Adrenal gland (tissue), 12 donors: ENCODE measurements around the gene NMRAL1. TPM values are rescaled to one million over a fixed set of nuclear protein-coding genes. Genes with fewer than 3 reads are reported as not detected.

ENCODE experiments used
- DNase-seq, 7 donors: peaks; one replicate each; pipeline ENCODE4 v3.0.0-alpha.2; 2019 to 2020
- H3K27ac ChIP-seq, 5 donors: fragments of 200-600 bp; sonication (generic) in 4 of 5; 1 replicate in 3 of 5; 2 replicates in 2 of 5; pipeline versions ENCODE4 v1.5.1 to v1.8.0; 2016 to 2020; ENCODE audit warnings: mild to moderate bottlenecking in 1 of 5
- H3K27me3 ChIP-seq: fragments of 200-600 bp; 2 replicates; pipeline ENCODE4 v1.8.0; 2021
- H3K36me3 ChIP-seq, 2 donors: fragments of 200-600 bp; replicated peaks in 1 of 2; 1 replicate in 1 of 2; 2 replicates in 1 of 2; pipeline versions ENCODE4 v1.5.1 to v1.8.0; 2018 to 2022
- H3K4me1 ChIP-seq, 2 donors: fragments of 200-600 bp; replicated peaks in 1 of 2; 1 replicate in 1 of 2; 2 replicates in 1 of 2; pipeline versions ENCODE4 v1.5.1 to v1.8.0; 2018 to 2021
- H3K4me3 ChIP-seq, 4 donors: fragments of 200-600 bp; sonication (generic) in 3 of 4; one replicate each; pipeline ENCODE4 v1.5.1; 2016 to 2018
- H3K9me3 ChIP-seq, 3 donors: fragments of 200-600 bp; sonication (generic) in 1 of 3; replicated peaks in 1 of 3; 1 replicate in 2 of 3; 2 replicates in 1 of 3; pipeline versions ENCODE4 v1.5.1 to v1.8.0; 2016 to 2021
- POLR2A ChIP-seq, 2 donors: fragments of 450-650 bp; IDR thresholded peaks; one replicate each; pipeline ENCODE4 v1.6.1; 2017; ENCODE audit warnings: antibody characterized with exemption in 2 of 2, mild to moderate bottlenecking in 2 of 2, moderate library complexity in 1 of 2
- WGBS, 4 donors: extraction: QIAGEN DNeasy Blood & Tissue Kit in 2 of 4; methylation state at CpG; one replicate each; pipeline versions ENCODE4 v1.1.5 to v1.1.7; 2013 to 2017; 5-methylcytosine and 5-hydroxymethylcytosine counted together
- intact Hi-C, 2 donors: fragments of 100-400 bp; cut with DNase I; formaldehyde crosslinking; loops; one replicate each; pipeline versions ENCODE4 v1.14.1 to v1.15.0; 2022 to 2023
- polyA plus RNA-seq, 3 donors: library from polyadenylated mRNA; stranded (reverse); fragments of 200-250 nt in 2 of 3; fragments of 350-450 nt in 1 of 3; fragmentation: Illumina TruSeq in 1 of 3; extraction: RNeasy Lipid Tissue Mini Kit (QIAGEN cat#74804) in 1 of 3; gene quantifications; one replicate each; pipeline ENCODE4 v1.2.3, GENCODE V29; 2013 to 2014
- total RNA-seq, 9 donors: library from RNA; depleted of rRNA in 4 of 9; stranded (reverse); fragments of >200 nt in 4 of 9; fragments of 120-200 nt in 1 of 9; fragmentation: NEBNext Ultra II Directional in 1 of 9; extraction: Animal tissue kit (Norgen Biotek cat#: 25700) in 1 of 9; gene quantifications; one replicate each; pipeline versions ENCODE4 v1.1.0 to v1.2.4, GENCODE V29; 2013 to 2023
- TF ChIP-seq, protein P1 (sequence below), 6 experiments: fragments of 450-650 bp in 4 of 6; fragments of 200-600 bp in 2 of 6; sonication (generic) in 1 of 6; IDR thresholded peaks; 1 replicate in 5 of 6; 2 replicates in 1 of 6; pipeline versions ENCODE4 v1.5.1 to v1.8.0; 2016 to 2021; ENCODE audit warnings: antibody characterized with exemption in 6 of 6, mild to moderate bottlenecking in 2 of 6, moderate library complexity in 1 of 6
- donor health status: healthy with polysubstance abuse.
- donor health status: Bipolar disorder and iron deficiency.
- donor health status: DM: yes; HTN: yes; CAD: no.
- donor health status: DM: no; HTN: no; CAD: no.
- donor health status: DM: no; HTN: no; CAD: no.
- donor health status: DM: yes; HTN: yes; CAD: no.

The NMRAL1 gene
- total and polyA plus RNA-seq, 12 donors: 35.0 to 139 (median 79.7) TPM

DNA sequence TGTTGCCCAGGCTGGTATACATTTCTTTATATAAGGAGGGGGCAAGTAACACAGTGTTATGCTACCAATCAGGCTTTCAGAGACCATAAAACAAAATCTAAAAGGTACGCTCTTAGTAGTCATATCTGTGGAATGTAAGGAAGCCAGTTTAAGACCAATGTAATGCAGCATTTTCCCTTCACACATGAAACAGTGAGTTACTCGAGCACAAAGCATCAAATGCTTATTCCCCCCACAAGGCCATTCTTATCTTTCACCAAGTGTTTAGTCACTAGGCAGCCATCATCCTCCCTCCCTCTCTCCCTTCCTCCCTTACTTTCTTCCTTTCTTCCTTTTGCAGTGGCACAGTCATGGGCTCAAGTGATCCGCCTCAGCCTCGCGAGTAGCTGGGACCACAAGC, 14.6 kb upstream of the NMRAL1 start:
- H3K4me3 ChIP-seq: no peak overlapping the region
- whole genome bisulfite sequencing, 4 donors: 50 to 57% (median 53%) methylated on average over 5 of the region's 5 CpGs
- peak in 1 of 2 donors; percentile 21 for TF ChIP-seq POLR2A (IDR thresholded peaks at IDR 0.05)
- TF ChIP-seq, protein P1, sequence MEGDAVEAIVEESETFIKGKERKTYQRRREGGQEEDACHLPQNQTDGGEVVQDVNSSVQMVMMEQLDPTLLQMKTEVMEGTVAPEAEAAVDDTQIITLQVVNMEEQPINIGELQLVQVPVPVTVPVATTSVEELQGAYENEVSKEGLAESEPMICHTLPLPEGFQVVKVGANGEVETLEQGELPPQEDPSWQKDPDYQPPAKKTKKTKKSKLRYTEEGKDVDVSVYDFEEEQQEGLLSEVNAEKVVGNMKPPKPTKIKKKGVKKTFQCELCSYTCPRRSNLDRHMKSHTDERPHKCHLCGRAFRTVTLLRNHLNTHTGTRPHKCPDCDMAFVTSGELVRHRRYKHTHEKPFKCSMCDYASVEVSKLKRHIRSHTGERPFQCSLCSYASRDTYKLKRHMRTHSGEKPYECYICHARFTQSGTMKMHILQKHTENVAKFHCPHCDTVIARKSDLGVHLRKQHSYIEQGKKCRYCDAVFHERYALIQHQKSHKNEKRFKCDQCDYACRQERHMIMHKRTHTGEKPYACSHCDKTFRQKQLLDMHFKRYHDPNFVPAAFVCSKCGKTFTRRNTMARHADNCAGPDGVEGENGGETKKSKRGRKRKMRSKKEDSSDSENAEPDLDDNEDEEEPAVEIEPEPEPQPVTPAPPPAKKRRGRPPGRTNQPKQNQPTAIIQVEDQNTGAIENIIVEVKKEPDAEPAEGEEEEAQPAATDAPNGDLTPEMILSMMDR (IDR thresholded peaks at IDR 0.05): no peak
- intact Hi-C loops: no loop called here
- H3K9me3 ChIP-seq: no peaks in the 10 kb centered on the region
- H3K36me3 ChIP-seq: peaks cover 0 to 20% of the 10 kb centered on the region in 2 donors
- peak overlapping the region in 4 of 5 donors; percentile 35 to 82 (median 62) for H3K27ac ChIP-seq
- peaks cover 7 to 35% of the 10 kb centered on the region in 2 donors for H3K4me1 ChIP-seq
- H3K27me3 ChIP-seq: no peaks in the 10 kb centered on the region
- DNase-seq: peak in 2 of 7 donors; percentile 40 to 41

GRCh38 chr16:4488499-4488967, 14.1 kb upstream of the NMRAL1 start:
- H3K9me3 ChIP-seq: no peaks in the 10 kb centered on the region
- DNase-seq: no peak
- peaks cover 0 to 21% of the 10 kb centered on the region in 2 donors for H3K36me3 ChIP-seq
- peak overlapping the region in 4 of 5 donors; percentile 35 to 82 (median 62) for H3K27ac ChIP-seq
- TF ChIP-seq, protein P1 (IDR thresholded peaks at IDR 0.05): no peak
- no peak for TF ChIP-seq POLR2A (IDR thresholded peaks at IDR 0.05)
- peaks cover 7 to 35% of the 10 kb centered on the region in 2 donors for H3K4me1 ChIP-seq
- no peaks in the 10 kb centered on the region for H3K27me3 ChIP-seq
- intact Hi-C loops: no loop called here
- 35 to 50% (median 43%) methylated on average over 1 of the region's 1 CpG for WGBS, 4 donors
- H3K4me3 ChIP-seq: no peak overlapping the region

GRCh38 chr16:4487955-4488498, 13.6 kb upstream of the NMRAL1 start:
- 64 to 79% (median 73%) methylated on average over 5 of the region's 5 CpGs for WGBS, 4 donors
- no peak for TF ChIP-seq POLR2A (IDR thresholded peaks at IDR 0.05)
- TF ChIP-seq, protein P1 (IDR thresholded peaks at IDR 0.05): no peak
- Histone ChIP-seq H3K9me3 (no peaks in the 10 kb centered on the region), H3K27ac (peak overlapping the region in 3 of 5 donors; percentile 35 to 82 (median 72)), H3K36me3 (peaks cover 0 to 21% of the 10 kb centered on the region in 2 donors), H3K4me1 (peaks cover 7 to 35% of the 10 kb centered on the region in 2 donors), H3K4me3 (no peak overlapping the region), H3K27me3 (no peaks in the 10 kb centered on the region)
- peak in 2 of 7 donors; percentile 39 to 45 for DNase-seq
- intact Hi-C loops: no loop called here

GRCh38 chr16:4486126-4486893, 11.9 kb upstream of the NMRAL1 start:
- Histone ChIP-seq H3K4me1 (peaks cover 13 to 43% of the 10 kb centered on the region in 2 donors), H3K4me3 (no peak overlapping the region), H3K27me3 (no peaks in the 10 kb centered on the region), H3K9me3 (no peaks in the 10 kb centered on the region), H3K27ac (peak overlapping the region in 4 of 5 donors; percentile 34 to 75 (median 64)), H3K36me3 (peaks cover 0 to 21% of the 10 kb centered on the region in 2 donors)
- DNase-seq: peak in 4 of 7 donors; percentile 45 to 74 (median 54)
- intact Hi-C loops: no loop called here
- WGBS, 4 donors: 62 to 70% (median 64%) methylated on average over 3 of the region's 3 CpGs
- no peak for TF ChIP-seq POLR2A (IDR thresholded peaks at IDR 0.05)
